ENCODE results near the gene CYB5R3. TPM values are rescaled to one million over a fixed set of nuclear protein-coding genes. Genes with fewer than 3 reads are reported as not detected.

CYB5R3 gene
- total RNA-seq, 1 experiment from 2014 or later: 104 TPM

DNA sequence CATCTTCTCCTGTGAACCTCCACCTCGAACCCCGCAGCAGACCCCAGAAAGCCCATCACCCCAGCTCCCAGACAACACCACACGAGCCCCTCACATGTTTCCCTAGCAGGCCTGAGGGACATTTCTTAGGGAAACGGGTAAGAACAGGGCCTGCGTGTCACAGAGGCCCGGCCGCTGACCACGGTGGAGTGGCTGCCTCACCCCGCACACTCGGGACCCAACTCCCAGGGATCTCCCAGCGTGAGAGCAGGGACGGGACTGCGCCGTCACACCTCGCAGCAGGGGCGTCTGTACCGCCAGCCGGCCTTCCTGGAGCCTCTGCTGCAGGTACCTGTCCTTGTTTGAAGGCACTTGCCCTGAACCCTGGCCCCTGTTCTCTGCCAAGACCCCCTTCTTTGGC lies 19.0 kb downstream of the CYB5R3 start:
- peaks cover 70% of the 10 kb centered on the region for H3K36me3 Mint-ChIP-seq (ENCODE audit: insufficient read depth, unreplicated experiment)
- no peaks in the 10 kb centered on the region for H3K27me3 Mint-ChIP-seq (ENCODE audit: insufficient read depth, unreplicated experiment)
- intact Hi-C loops (cut with micrococcal nuclease): no loop called here
- H3K4me3 Mint-ChIP-seq (ENCODE audit: unreplicated experiment): no peak overlapping the region
- H3K27ac Mint-ChIP-seq (ENCODE audit: low read depth, unreplicated experiment): no peak overlapping the region
- POLR2A ChIA-PET: interaction anchor here (0.7 to 0.9 kb wide), 2 partner anchors 9 to 533 kb away, joined by 3 read pairs; no protein-coding TSS in a partner anchor
- no peak for DNase-seq (ENCODE audit: unreplicated experiment)
- CTCF ChIA-PET: interaction anchor here (0.6 kb wide), 1 partner anchor 8 kb away, joined by 3 read pairs; no protein-coding TSS in a partner anchor
- TF ChIP-seq, protein P1, sequence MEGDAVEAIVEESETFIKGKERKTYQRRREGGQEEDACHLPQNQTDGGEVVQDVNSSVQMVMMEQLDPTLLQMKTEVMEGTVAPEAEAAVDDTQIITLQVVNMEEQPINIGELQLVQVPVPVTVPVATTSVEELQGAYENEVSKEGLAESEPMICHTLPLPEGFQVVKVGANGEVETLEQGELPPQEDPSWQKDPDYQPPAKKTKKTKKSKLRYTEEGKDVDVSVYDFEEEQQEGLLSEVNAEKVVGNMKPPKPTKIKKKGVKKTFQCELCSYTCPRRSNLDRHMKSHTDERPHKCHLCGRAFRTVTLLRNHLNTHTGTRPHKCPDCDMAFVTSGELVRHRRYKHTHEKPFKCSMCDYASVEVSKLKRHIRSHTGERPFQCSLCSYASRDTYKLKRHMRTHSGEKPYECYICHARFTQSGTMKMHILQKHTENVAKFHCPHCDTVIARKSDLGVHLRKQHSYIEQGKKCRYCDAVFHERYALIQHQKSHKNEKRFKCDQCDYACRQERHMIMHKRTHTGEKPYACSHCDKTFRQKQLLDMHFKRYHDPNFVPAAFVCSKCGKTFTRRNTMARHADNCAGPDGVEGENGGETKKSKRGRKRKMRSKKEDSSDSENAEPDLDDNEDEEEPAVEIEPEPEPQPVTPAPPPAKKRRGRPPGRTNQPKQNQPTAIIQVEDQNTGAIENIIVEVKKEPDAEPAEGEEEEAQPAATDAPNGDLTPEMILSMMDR (IDR thresholded peaks at IDR 0.05; ENCODE audit: unreplicated experiment): no peak
- H3K9me3 Mint-ChIP-seq (ENCODE audit: unreplicated experiment): no peaks in the 10 kb centered on the region
- no TSS peak for BruUV-seq (replicated peaks)
- peaks cover 1% of the 10 kb centered on the region for H3K4me1 Mint-ChIP-seq (ENCODE audit: insufficient read depth, unreplicated experiment)

DNA sequence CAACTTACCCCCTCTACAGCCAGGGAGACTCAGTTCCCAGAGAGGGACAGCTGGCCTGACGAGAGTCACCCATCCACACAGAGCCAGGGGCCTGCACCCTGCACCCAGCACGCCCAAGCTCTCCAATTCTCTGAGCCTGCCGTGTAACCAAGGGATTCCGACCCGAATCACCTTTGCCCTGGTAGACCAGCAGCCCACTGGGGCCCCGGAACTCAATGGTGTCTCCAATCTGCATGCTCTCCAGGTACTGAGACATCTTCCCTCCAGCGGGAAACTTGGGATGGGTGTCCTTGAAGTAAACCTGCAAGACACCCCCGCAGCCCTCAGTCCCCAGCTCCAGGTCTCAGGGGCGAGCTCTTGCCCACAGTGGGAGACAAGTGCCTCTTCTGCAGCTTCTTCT lies 21.2 kb downstream of the CYB5R3 start:
- ChIA-PET CTCF (interaction anchor here (0.6 kb wide), 1 partner anchor 255 kb away, joined by 3 read pairs; no protein-coding TSS in a partner anchor), POLR2A (no interaction called here)
- no TSS peak for BruUV-seq (replicated peaks)
- TF ChIP-seq, protein P1 (IDR thresholded peaks at IDR 0.05; ENCODE audit: unreplicated experiment): no peak
- no peak for DNase-seq (ENCODE audit: unreplicated experiment)
- H3K9me3 Mint-ChIP-seq (ENCODE audit: unreplicated experiment): no peaks in the 10 kb centered on the region
- intact Hi-C loops (cut with micrococcal nuclease): no loop called here
- no peak overlapping the region for H3K4me3 Mint-ChIP-seq (ENCODE audit: unreplicated experiment)
- H3K27me3 Mint-ChIP-seq (ENCODE audit: insufficient read depth, unreplicated experiment): no peaks in the 10 kb centered on the region
- H3K4me1 Mint-ChIP-seq (ENCODE audit: insufficient read depth, unreplicated experiment): no peaks in the 10 kb centered on the region
- H3K36me3 Mint-ChIP-seq (ENCODE audit: insufficient read depth, unreplicated experiment): peaks cover 62% of the 10 kb centered on the region
- no peak overlapping the region for H3K27ac Mint-ChIP-seq (ENCODE audit: low read depth, unreplicated experiment)

DNA sequence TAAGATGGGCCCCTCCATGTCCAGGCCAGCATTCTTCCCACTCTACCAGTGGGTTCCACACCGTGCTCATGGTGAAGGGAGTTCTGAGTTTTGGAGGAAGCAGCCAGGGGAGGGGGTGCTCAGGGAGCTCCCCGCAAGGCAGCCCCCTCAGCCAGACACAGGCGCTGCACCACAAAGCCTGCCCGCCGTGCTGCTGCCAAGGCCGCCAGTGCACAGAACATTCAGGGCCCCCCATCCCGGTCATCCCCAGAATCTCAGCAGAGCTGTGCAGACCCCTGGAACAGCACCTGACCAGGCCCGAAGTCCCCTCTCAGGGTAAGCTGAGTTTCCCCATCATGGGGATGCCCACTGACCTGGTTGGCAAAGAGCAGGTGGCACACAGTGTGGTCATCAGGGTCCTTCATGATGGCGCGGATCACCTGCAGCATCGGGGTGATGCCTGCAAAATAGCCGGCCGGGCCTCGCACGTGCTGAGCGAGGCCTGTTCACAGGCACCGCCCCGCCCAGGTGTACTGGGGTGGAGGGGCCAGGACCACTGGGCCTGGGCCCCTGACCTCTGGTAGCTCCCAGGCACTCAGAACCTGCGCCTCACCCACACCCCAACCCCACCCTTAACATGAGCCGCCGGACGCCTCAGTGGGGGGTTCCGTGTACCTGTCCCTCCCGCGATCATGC lies 22.1 kb downstream of the CYB5R3 start:
- BruUV-seq (replicated peaks): no TSS peak
- H3K27me3 Mint-ChIP-seq (ENCODE audit: insufficient read depth, unreplicated experiment): no peaks in the 10 kb centered on the region
- TF ChIP-seq, protein P1 (IDR thresholded peaks at IDR 0.05; ENCODE audit: unreplicated experiment): no peak
- ChIA-PET CTCF (interaction anchor here (0.6 to 0.9 kb wide), 3 partner anchors 10 to 256 kb away, joined by 3 to 6 read pairs (median 3); no protein-coding TSS in a partner anchor), POLR2A (interaction anchor here (0.7 to 1.1 kb wide), 2 partner anchors 9 to 22 kb away, joined by 3 to 4 read pairs; partner anchors contain the start of gene CYB5R3)
- H3K36me3 Mint-ChIP-seq (ENCODE audit: insufficient read depth, unreplicated experiment): peaks cover 54% of the 10 kb centered on the region
- no peak overlapping the region for H3K27ac Mint-ChIP-seq (ENCODE audit: low read depth, unreplicated experiment)
- no peak for DNase-seq (ENCODE audit: unreplicated experiment)
- no peaks in the 10 kb centered on the region for H3K9me3 Mint-ChIP-seq (ENCODE audit: unreplicated experiment)
- no peak overlapping the region for H3K4me3 Mint-ChIP-seq (ENCODE audit: unreplicated experiment)
- H3K4me1 Mint-ChIP-seq (ENCODE audit: insufficient read depth, unreplicated experiment): no peaks in the 10 kb centered on the region
- intact Hi-C loops (cut with micrococcal nuclease): no loop called here

DNA sequence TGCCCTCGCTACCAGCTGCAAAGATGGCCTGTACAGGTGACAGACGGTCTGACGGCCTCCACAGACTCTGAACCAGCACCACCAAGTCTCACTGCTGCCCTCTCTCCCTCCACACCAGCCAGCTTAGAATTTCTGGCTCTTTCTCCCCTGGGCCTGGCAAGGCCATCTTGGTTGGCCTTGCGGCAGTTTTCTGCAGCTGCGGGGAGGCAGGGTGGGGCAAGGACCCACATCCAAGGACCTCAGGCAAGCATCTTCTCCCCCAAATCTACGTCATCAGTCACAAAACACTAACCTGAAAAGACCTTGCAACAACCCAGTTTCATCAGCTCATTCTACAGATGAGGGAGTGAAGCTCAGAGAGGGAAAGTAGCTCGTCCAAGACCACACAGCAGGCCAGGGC lies 22.8 kb downstream of the CYB5R3 start:
- H3K27me3 Mint-ChIP-seq (ENCODE audit: insufficient read depth, unreplicated experiment): no peaks in the 10 kb centered on the region
- H3K4me3 Mint-ChIP-seq (ENCODE audit: unreplicated experiment): no peak overlapping the region
- H3K27ac Mint-ChIP-seq (ENCODE audit: low read depth, unreplicated experiment): no peak overlapping the region
- no peaks in the 10 kb centered on the region for H3K9me3 Mint-ChIP-seq (ENCODE audit: unreplicated experiment)
- DNase-seq (ENCODE audit: unreplicated experiment): no peak
- ChIA-PET CTCF (interaction anchor here (0.9 kb wide), 1 partner anchor 10 kb away, joined by 3 read pairs; no protein-coding TSS in a partner anchor), POLR2A (interaction anchor here (1.1 to 1.7 kb wide), 2 partner anchors 9 to 11 kb away, joined by 4 to 8 read pairs; partner anchors contain the start of gene POLDIP3)
- intact Hi-C loops (cut with micrococcal nuclease): no loop called here
- BruUV-seq (replicated peaks): no TSS peak
- peaks cover 4% of the 10 kb centered on the region for H3K4me1 Mint-ChIP-seq (ENCODE audit: insufficient read depth, unreplicated experiment)
- TF ChIP-seq, protein P1 (IDR thresholded peaks at IDR 0.05; ENCODE audit: unreplicated experiment): no peak
- H3K36me3 Mint-ChIP-seq (ENCODE audit: insufficient read depth, unreplicated experiment): peaks cover 54% of the 10 kb centered on the region

Measured in MCF 10A (cell line).